Measurements from ENCODE around the gene SPTBN1.

The SPTBN1 gene

DNA sequence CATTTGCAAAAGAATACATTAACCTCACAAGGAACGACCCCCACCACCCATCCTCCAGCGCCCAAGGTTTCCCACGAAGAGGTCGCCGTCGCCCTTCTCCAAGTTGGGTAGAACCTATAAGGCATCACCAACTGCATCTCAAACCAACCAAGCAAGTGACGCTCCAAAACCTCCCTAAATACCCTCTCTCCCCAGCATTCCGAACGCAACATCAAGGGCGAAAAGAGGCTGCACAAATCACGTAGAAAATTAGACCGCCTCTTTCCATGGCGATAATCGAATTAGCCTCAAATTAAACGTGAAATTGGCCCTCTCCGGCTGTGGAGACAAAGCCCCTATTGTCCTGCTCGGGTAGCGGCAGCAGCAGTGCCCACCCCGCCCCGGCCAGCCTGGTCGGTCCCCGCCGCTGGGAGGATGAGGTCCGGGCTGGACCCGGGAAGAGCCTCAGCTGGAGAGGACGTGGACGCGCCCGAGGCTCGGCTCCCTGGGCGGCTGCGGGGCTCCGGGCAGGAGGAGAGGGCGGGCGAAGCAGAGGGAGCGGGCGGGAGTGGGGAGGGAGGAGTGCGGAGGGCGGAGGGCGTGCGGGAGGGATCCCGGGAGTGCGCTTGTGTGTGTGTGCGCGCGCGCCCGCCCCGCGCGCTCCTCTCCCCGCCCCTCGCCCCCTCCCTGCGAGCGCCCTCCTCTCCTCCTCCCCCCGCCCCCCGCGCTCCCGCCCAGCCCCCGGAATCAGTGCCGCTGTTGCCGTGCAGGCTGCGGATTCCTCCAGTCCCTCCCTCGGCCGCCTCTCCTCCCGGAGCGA lies at the start of gene SPTBN1:
TSS of gene SPTBN1 (plus strand) at position 765 of the 799 bp plus-strand sequence. CDS start 70,092 bp downstream, outside the sequence.
- peak in 1 of 3 experiments; percentile 25 for DNase-seq (ENCODE audit: low read depth in 3 of 3)

DNA sequence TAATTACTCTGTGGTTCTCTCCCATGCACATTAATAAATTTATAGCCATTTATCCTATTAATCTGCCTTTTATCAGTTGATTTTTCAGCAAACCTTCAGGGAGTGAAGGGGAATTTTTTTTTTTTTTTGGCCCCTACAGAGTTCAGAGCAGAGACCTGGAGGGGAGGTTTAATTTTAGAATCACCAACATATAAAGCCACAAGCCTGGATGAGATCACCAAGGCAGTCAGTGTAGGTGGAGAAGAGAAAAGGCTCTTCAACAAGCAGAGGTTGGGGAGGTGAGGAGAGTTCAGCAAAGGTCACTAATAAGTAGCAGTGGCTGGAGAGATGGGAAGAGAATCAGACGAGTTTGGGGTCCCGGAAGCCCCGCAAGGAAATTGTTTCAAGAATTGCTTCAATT lies 48.4 kb upstream of the SPTBN1 start:
- no peak for DNase-seq (ENCODE audit: low read depth in 3 of 3)

DNA sequence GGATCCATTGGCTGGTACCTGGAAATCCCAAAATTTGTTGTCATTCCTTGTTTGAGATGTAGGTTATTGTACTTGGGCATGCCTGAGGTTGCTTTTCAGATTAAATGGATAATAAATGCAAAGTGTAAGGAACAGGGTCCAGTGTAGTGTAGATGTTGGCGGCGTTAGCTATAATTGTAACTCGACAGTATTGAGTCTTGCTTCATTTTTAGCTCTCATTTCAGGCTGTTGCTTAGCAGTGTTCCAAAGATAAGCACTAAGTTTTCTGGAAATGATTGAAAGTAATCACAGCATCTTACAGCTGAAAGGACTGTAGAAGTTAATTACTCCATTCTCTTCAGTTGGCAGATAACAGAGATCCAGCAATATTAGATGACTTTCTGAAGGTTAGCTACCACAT lies 47.8 kb upstream of the SPTBN1 start:
- DNase-seq (ENCODE audit: low read depth in 3 of 3), result no peak

DNA sequence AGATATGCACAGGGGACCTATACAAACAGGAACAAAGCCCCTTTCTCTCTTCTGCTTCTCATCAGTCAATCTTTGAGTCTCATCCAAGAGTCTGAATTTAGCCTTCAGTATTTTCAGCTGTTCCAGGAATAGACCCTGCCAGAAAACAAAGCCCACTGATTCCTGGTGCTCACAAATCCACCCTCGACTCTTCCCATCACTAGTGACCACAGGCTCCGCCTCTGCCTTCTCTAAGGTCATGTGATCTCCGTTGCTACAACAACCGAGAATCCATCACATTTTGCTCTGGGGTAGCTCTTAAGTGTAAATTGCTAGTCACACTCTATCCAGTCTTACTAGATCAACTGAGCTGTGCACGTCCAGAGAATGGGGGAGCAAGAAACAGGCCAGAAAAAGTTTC lies 46.4 kb upstream of the SPTBN1 start:
- DNase-seq (ENCODE audit: low read depth in 3 of 3), result no peak

DNA sequence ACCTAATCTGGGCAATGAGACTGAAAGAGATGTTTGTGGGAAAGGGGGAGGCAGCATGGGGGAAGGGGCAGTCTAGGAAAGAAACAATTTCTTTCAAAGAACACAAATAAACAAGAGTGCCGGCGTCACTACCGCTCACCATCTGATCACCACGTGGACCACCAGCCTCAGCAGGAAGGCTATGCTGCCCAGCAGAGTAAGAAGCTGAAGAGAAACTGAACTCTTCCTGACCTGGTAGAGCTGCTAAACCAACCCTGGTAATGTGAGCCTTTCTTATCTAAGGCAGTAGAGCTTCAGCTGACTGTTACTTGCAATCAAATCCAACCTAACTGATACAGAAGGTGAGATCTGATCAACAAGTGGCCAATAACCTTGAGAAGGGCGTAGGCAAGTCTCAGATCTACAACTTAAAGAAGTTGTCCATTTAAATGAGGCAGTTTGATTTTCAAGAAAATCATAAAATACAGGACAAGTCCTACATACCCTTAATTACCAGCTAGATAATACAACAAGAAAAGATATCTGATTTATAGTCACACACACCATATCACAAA lies 44.2 kb upstream of the SPTBN1 start:
- DNase-seq (ENCODE audit: low read depth in 3 of 3), result no peak

DNA sequence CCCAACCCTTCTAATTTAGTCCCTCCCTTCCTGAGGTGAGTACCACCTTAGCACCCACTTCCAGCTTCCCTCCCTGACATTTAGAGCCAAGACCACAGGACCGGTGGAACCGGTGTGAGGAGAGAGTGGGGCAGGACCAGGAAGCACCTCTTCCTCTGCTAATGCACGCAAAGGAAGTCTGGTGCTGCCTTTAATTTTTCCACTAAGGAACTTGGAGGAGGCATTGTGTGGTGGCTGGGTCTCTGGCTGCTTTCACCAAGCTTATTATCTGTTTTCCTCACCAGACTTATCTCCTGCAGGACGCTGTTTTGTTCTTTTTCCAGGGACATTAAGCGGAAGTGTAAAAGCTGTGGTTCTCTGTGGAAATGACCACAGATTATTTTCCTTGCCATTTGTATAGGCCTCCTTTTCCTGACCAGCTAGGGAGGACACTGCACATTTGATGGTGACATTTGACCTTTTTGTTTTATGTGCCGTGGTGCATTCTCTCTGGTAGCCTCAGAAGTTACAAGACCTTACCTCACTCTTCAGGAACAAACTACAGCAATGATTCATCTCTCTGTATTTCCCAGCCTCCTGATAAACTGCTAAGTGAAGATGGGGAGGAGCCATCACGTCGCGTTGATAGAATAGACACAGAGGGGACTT lies 39.8 kb upstream of the SPTBN1 start:
- no peak for DNase-seq (ENCODE audit: low read depth in 3 of 3)

DNA sequence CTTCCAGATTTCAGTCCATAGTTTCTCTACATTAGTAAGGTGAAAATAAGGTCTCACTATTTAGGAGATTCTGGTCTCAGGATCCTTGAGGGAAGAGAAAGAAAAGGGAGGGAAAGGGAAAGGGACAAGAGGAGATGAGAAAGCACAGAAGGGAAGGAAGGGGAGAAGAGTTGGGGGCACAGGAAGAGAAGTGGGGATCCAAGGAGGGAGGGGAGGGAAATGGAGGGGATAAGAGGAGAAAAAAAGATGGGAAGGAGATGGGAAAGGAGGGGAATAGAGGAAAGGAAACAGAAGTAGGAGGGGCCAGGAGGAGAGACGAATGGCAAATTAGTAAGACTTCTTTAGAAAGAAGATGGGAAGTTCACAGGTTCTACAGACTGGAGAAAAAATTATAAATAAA lies 39.2 kb upstream of the SPTBN1 start:
- DNase-seq (ENCODE audit: low read depth in 3 of 3), result no peak

DNA sequence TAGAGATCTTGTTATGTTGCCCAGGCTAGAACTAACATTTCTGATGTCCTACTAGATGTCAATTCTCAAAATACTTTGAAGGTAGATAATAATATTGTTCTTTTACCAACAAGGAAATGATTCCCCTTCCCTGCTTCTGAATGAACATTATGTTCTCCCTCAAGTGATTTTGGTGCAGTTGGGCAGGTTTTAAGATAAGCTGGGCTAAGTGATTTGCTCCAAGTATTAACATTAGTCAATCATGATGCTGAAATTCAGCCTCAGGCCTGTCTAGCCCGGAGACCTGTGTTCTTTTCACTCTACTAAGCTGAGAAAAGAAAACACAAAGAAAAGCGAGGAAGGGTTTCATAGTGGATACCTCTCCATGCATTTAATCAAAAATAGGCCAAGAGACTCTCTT lies 38.5 kb upstream of the SPTBN1 start:
- DNase-seq (ENCODE audit: low read depth in 3 of 3), result no peak

DNA sequence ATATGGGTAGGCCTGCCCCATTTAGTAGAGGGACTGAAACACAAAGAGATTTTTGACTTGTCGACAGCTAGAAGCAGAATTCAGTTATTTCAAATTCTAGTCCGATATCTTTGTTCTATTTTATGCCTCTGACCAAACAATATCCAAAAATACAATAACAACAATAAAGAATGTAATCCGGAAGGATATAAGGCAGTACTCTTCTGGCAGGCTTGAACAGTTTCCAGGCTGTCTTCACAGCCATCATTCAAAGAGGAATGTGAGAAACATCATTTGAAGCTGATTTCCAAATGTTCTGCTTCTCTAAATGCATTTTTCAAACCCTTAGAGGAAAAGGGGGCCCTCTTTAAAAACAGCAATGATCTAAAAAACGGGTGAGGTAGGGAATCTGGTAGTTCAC lies 36.7 kb upstream of the SPTBN1 start:
- no peak for DNase-seq (ENCODE audit: low read depth in 3 of 3)

DNA sequence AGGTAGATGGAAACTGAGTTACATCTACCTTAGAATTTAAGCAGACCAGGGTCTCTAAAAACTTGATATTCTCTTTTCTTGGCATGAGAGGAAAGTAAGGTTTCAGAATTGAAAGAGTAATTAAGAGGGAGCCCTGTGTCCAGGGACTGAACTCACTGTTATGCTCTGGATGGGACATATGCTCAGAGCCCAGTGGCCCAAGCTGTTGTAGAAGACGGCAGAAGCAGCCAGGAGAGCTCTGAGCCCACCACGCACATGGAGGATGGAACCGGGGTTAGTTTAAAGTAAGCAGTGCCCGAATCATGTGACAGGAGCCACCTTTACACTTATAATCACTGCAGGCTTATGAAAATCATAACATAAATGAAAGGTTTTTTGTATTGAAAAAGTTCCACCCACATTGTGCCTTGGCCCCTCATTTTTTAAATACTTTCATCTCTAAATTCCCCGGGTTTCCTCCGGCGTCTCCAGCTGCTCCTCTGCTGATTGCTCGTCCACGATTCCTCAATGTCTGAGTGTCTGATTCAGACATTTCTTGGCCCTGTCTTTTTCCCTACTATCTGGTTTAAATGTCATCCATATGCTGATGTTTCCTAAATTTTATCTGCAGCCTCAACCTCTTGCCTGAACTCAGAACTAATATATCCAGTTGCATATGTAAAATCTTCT lies 36.1 kb upstream of the SPTBN1 start:
- no peak for DNase-seq (ENCODE audit: low read depth in 3 of 3)

DNA sequence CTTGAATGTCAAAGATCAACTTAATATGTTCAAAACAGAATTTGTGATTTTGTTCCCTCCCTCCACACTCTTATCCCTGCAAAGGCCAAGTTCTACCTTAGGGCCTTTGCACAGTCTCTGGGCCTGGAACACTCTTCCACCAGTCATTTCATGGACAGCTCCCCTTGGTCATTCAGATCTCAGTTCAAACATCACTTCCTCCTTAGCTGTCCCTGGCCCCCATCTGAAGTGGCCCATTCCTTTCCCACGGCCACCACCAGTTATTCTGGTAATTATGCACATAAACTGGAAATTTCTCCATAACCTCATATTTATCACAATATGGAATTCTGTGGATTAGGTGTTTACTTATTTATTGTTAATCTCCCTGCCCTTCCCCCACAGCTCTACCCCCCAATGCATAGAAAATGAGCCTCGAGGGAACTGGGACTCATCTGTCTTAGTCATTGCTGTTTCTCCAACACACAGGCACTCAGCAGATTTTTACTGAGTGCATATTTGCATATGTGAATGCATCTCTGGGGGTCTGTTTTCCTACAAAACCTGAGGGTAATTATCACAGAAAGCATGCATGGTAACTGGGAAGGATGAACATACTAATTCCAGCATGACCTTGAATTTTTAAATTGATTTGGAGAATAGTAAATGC lies 35.5 kb upstream of the SPTBN1 start:
- no peak for DNase-seq (ENCODE audit: low read depth in 3 of 3)

DNA sequence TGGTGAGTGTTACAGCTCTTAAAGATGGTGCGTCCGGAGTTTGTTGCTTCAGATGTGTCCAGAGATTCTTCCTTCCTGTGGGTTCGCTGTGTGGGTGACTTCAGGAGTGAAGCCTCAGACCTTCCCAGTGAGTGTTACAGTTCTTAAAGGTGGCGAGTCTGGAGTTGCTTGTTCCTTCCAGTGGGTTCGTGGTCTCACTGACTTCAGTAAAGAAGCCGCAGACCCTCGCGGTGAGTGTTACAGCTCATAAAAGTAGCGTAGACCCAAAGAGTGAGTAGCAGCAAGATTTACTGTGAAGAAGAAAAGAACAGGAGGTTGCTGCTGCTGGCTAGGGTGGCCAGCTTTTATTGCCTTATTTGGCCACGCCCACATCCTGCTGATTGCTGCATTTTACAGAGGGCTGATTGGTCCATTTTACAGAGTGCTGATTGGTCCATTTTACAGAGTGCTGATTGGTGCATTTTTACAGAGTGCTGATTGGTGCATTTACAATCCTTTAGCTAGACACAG lies 34.0 kb upstream of the SPTBN1 start:
- DNase-seq (ENCODE audit: low read depth in 3 of 3), result peak in 1 of 3 experiments; percentile 8

DNA sequence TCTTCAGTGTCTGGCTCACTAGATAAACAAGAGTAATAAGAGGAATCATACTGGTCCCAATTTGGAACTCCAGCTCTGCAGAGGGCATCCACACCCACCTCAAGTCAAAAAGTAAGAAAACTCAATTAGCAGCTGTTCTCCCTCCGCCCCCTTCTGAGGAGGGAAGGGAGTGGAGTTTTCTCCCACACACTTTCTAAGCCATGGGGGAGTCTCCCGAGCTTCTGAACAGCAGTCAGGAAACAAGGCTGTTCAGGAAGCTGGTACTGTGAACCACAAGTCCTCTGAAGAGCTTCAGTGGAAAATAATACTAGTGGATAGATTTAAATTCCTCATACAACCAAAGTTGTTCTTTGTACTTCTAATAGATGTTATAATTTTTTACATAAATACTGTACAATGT lies 32.9 kb upstream of the SPTBN1 start:
- DNase-seq (ENCODE audit: low read depth in 3 of 3), result no peak

DNA sequence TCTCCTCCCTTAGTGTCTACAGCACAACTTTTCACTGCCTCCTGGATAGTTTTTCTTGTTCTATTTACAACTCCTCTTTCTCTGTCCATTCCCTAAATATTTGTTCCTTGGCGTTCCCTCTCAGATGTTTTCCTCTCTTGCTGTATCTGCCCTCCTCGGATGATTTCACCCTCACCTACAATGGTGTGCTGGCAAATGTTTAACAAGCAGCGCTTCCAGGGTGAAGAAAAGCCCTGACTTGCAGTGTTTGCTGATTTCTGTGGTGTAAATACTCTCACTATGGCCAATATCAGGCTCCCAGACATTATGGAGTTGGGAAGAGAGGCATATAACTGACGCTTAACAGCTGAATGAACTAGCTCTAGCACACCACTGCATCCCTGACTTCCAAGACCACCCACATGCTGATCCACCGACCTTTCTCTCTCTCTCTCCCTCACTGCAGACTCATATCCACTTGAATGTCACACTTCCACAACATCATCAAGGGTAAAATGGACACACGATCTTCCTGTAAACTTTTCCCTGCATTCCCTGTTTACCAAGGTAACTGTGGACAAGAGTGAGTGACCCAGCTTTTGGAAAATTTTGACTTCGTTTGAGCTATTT lies 31.5 kb upstream of the SPTBN1 start:
- DNase-seq (ENCODE audit: low read depth in 3 of 3), result no peak

DNA sequence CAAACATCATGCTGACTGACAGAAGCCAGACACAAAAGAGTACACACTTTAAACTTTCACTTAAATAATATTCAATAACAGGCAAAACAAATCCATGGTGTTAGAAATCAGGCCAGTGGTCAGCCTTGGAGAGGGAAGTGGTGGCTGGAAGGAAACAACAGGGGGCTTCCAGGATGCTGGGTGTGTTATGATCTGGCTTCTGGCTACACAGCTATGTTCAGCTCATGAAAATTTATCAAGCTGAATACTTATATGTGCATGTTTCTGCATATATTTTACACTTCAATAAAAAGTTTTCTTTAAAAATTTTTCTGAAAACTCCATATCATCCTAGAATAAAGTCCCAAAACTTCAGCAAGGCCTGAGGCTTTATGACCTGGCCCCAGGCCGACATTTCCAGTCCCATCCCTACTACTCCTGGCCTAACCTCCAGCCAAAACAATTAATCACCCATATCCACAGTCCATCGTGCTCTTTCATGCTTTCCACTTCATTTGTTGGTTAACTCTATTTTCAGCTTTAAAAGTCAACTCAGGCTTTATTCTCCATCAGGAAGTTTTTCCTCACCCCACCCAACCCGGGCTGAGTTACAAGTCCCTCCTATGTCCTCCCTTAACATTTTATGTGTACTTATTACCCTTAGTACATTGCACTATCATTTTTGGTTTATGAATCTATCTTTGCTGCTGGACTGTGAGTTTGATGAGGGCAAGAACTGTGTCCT lies 27.9 kb upstream of the SPTBN1 start:
- no peak for DNase-seq (ENCODE audit: low read depth in 3 of 3)

DNA sequence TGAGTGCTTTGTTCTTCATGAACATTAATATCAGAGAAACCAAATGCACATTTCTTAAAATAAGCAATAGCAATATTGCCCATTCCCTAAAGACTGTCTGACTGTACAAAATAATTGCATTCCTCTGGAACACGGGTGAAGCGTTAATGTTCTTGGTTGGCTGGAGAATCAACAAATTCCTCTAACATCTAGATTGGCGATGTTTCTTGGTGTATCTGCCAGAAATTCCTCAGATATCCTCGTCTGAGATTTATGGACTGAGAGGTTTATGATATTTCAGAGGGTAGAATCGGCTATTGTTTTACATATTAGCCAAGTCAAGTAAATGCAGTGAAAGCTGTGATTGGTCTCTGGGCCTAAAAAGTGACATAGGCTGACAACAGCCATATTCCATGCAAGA lies 27.1 kb upstream of the SPTBN1 start:
- no peak for DNase-seq (ENCODE audit: low read depth in 3 of 3)

DNA sequence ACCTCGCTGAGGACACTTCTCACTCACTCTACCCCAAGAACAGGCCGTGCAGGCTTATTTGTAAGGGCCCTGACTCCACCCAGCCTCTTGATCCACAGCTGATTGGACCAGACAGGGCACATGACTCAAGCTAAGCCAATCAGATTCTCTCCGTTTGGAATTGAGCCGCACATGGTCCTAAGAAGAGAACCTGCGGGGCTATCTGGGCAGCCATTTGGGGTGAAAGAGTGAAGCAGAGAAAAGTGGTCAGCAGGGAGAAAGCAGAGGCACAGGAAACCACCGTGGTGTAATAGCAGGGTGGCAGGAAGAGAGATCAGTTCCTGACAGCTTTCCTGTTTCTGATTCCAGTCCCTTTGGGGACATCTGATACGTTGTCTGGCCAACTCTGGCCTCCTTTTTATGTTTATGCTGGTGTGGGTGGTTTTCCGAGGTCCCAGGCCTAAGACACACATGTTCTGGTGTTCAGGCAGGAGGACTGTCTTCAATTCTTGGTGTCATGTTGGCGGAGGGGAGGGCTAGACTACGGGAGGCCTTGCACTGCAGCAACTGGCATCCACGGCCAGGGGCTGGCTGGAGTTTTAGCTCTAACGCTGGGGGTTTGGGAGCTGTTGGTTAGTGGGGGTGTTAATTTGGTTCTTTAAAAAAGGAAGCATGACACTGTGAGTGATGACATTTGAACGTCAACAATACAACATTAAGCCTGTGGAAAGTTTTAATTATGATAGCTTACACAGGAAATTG lies 26.1 kb upstream of the SPTBN1 start:
- DNase-seq (ENCODE audit: low read depth in 3 of 3), result no peak

DNA sequence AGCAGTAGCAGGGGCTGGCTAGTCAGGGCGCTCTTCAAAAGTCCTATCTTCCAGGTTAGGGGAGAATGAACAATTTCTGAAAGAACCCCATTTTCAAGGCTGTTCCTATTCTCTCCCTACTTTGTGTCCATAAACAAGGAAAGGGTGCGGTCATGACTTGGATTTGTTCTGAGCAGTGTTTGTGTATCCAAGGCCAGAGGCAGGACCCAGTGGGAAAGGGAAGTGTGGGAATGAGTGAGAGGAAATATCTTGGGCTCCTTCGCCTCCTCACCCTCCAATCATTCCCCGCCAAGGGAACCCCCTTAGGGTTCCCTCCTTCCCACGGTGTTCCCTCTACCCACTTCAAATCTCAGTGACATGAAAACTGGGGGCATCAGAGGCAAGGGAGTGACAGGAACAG lies 25.5 kb upstream of the SPTBN1 start:
- DNase-seq (ENCODE audit: low read depth in 3 of 3), result no peak

DNA sequence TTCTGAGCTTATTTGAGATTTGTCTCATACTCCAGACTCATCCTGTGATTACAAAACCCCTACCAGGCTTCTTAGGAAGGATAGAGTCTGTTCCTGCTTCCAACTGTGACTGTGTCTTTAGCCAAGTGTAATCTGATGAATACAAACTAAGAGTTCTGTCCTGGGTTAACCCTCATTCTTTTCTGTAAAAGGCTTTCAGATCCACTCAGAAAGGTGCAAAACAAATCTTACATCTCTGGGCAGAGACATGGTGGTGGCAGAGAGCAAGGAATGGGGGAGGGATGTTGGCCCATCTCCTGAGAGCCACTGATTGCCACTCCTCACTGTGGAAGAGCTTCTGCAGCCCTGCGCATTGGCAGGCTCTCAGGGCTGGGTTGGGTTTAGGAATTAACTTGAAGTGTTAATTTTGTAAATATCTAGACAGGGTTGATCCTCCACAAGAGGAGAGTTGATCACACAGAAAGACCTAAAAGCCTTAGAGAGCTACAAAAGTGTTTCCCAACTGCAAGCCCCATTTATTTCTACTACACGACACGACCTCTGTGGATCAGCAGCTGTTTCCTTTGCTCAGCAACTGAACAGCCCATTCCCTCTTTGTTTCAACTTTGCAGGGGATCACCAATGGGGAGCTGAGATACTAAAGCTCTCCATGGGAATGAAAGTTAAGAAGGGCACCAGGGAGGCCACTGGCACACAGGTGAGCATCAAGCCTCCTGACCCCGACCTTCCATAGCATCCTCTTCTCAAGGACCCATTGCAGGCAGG lies 23.7 kb upstream of the SPTBN1 start:
- DNase-seq (ENCODE audit: low read depth in 3 of 3), result no peak

Measured in stimulated activated CD4-positive, alpha-beta T cell treated with anti-CD3 and anti-CD28 coated beads, TNF-alpha, amount 100 ng/mL, for 24 hours (primary cell).